Stomach smooth muscle (tissue), 2 donors: ENCODE data around the gene TMEM225B.
"Not testable (repeated sequence)": the region's sequence is repeated elsewhere in the genome, so short reads cannot be mapped to it uniquely, and the experiment has no call there.

ENCODE experiments used
- H3K27ac ChIP-seq: one replicate; pipeline ENCODE4 v1.7.0; 2013; ENCODE audit warnings: mild to moderate bottlenecking, low read length, inconsistent platforms
- H3K27me3 ChIP-seq, 2 donors: one replicate each; pipeline ENCODE4 v1.7.0; 2013; ENCODE audit warnings: low read length in 2 of 2; ENCODE audit not compliant: insufficient read depth in 2 of 2, control insufficient read depth in 1 of 2
- H3K36me3 ChIP-seq, 2 donors: one replicate each; pipeline ENCODE4 v1.7.0; 2013; ENCODE audit warnings: low read length in 2 of 2; ENCODE audit not compliant: control insufficient read depth in 2 of 2, insufficient read depth in 2 of 2
- H3K4me1 ChIP-seq: one replicate; pipeline ENCODE4 v1.7.0; 2013; ENCODE audit warnings: low read length; ENCODE audit not compliant: control insufficient read depth, insufficient read depth
- H3K4me3 ChIP-seq, 2 donors: one replicate each; pipeline ENCODE4 v1.7.0; 2013; ENCODE audit warnings: low read length in 2 of 2
- H3K9ac ChIP-seq, 2 donors: one replicate each; pipeline ENCODE4 v1.7.0; 2013; ENCODE audit warnings: low read length in 2 of 2, mild to moderate bottlenecking in 1 of 2
- H3K9me3 ChIP-seq, 2 donors: one replicate each; pipeline ENCODE4 v1.7.0; 2013; ENCODE audit warnings: low read length in 2 of 2; ENCODE audit not compliant: control insufficient read depth in 2 of 2
- donor health status: healthy.
- donor health status: Pancreatic carcinoma.

Gene TMEM225B

DNA sequence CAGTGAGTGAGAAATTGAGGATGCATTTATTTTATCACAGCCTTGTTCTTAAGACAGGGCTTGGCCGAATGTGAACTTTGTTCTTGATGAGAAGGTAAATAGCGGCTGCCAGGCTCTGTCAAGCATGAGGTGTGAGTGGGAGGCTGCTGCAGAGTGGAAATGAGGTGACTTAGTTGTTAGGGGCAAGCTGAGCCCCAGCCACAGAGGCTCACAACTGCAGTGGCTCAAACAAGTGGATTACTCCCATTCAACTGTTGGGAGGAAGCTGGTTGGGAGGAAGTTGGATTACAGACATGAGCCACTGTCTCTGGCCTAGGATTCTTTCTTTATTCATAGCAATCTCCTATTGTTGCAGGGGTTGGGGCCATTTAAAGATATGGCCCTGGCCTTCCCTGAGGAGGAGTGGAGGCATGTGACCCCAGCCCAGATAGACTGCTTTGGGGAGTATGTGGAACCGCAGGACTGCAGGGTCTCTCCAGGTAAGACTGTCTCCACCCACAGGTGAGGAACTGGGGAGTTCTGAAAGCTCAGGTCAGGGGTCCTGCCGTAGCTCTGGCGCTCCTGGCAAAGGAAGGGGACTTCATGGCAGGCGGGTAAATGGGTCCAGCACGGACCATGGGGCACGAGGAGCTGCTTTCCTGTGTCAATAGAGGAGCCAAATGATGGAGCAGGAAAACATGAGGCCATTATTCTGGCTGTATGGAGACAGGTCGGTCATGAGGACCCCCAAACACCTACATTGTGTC is 25.8 kb downstream of the TMEM225B start:
- H3K36me3 ChIP-seq: peaks cover 79 to 83% of the 10 kb centered on the region in 2 donors
- H3K27ac ChIP-seq: no peak overlapping the region
- H3K9ac ChIP-seq: no peak overlapping the region
- no peaks in the 10 kb centered on the region for H3K4me1 ChIP-seq
- no peak overlapping the region for H3K4me3 ChIP-seq
- no peaks in the 10 kb centered on the region for H3K9me3 ChIP-seq
- no peaks in the 10 kb centered on the region for H3K27me3 ChIP-seq

DNA sequence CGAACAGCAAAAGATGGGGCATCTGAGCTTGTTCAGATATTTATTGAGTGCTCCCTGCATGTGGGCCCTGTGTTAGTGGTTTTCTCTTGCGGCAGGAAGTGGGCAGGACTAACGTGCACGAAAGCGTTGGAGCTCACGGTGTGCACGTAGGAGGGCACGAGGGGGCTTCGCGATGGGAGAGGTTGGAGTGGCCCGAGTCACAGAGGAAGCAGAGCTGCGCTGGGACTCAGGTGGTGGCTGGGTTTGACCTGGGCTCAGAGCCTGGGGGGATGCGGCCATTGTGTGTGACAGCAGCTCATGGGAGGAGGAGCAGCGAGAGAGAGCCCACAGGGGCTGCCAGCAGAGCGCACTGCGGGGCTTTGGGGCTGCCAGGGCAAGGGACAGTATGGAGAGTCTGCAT is 26.4 kb downstream of the TMEM225B start:
- Histone ChIP-seq H3K27me3 (no peaks in the 10 kb centered on the region), H3K9me3 (no peaks in the 10 kb centered on the region), H3K27ac (no peak overlapping the region), H3K4me3 (no peak overlapping the region), H3K9ac (no peak overlapping the region), H3K4me1 (no peaks in the 10 kb centered on the region), H3K36me3 (peaks cover 75 to 86% of the 10 kb centered on the region in 2 donors)

DNA sequence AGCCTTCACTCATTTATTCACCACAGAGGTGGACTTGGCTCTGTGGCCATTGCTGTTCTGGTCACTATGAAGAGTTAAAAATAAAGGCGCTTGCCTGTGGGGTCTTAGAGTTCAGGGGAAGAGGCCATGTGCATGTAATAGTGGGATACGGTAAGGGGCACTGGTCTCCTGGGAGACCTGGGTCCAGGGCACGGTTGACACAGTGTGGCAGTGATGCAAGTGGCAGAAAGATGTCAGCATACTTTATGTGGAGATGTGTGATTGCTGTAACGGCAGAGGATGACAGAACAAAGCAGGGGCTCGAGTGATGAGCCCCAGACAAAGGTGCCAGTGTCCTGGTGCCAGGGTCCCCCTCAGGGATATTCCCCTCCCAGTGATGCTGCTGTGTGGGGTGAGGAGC is 27.3 kb downstream of the TMEM225B start:
- H3K27ac ChIP-seq: no peak overlapping the region
- H3K36me3 ChIP-seq: peaks cover 72 to 86% of the 10 kb centered on the region in 2 donors
- no peaks in the 10 kb centered on the region for H3K9me3 ChIP-seq
- H3K4me3 ChIP-seq: no peak overlapping the region
- no peak overlapping the region for H3K9ac ChIP-seq
- H3K27me3 ChIP-seq: no peaks in the 10 kb centered on the region
- H3K4me1 ChIP-seq: no peaks in the 10 kb centered on the region

DNA sequence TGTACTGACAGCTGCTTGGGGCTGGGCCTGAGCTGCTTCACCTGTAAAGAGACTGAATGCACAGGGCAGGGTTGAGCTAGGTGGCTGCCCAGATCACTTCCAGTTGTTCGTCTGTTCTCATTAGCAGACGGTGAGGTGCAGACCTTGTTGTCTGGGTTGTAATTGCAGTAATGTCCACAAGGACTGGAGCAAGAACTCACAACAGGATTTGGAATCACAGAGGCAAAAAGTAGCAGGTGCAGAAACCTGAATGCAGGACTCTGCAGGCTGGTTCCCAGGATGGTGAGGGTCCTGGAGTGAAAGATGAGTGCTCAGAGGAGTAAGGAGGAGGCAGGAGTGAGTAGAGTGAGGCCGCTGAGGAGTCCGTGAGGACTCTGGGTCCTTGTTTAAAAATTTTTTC is 27.9 kb downstream of the TMEM225B start:
- no peaks in the 10 kb centered on the region for H3K27me3 ChIP-seq
- H3K27ac ChIP-seq: no peak overlapping the region
- no peak overlapping the region for H3K4me3 ChIP-seq
- no peaks in the 10 kb centered on the region for H3K9me3 ChIP-seq
- H3K9ac ChIP-seq: peak overlapping the region in 1 of 2 donors; percentile 21
- no peaks in the 10 kb centered on the region for H3K4me1 ChIP-seq
- peaks cover 73 to 88% of the 10 kb centered on the region in 2 donors for H3K36me3 ChIP-seq

DNA sequence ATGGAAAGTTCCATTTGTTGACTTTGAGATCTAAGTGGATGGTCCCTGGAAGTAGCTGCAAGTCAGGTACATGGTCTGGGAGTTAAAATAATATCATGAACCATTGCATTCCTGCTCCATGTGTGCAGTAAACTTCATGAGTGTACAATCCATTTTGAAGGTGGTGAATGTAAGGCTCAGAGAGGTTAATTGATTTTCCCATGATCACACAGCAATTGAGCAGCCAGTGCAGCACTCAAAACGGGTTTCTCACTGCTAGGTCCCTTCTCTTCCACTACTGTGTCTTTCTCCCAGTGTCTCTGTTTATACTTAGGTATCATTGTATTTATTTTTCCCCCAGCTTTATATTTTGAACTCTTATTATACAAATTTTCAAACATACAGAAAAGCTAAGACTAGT is 28.6 kb downstream of the TMEM225B start:
- Histone ChIP-seq H3K9me3 (no peaks in the 10 kb centered on the region), H3K36me3 (peaks cover 67 to 88% of the 10 kb centered on the region in 2 donors), H3K27ac (no peak overlapping the region), H3K4me3 (no peak overlapping the region), H3K4me1 (no peaks in the 10 kb centered on the region), H3K9ac (no peak overlapping the region), H3K27me3 (no peaks in the 10 kb centered on the region)

DNA sequence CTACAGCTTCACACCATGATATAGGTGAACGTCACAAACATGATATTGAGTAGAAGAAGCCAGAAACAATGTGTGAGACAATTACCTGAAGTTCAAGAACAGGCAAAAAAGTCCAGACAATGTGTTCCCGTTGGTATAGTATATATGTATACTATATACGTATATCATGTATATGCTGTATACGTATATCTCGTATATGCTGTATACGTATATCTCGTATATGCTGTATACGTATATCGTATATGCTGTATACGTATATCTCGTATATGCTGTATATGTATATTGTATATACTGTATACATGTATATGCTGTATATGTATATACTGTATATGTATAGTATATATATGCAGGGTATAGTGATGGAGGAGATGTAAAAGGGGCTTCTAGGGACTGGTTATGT is 29.4 kb downstream of the TMEM225B start:
- no peak overlapping the region for H3K27ac ChIP-seq
- H3K27me3 ChIP-seq: no peaks in the 10 kb centered on the region
- H3K9ac ChIP-seq: no peak overlapping the region
- no peak overlapping the region for H3K4me3 ChIP-seq
- H3K4me1 ChIP-seq: no peaks in the 10 kb centered on the region
- H3K9me3 ChIP-seq: no peaks in the 10 kb centered on the region
- H3K36me3 ChIP-seq: peaks cover 61 to 89% of the 10 kb centered on the region in 2 donors

DNA sequence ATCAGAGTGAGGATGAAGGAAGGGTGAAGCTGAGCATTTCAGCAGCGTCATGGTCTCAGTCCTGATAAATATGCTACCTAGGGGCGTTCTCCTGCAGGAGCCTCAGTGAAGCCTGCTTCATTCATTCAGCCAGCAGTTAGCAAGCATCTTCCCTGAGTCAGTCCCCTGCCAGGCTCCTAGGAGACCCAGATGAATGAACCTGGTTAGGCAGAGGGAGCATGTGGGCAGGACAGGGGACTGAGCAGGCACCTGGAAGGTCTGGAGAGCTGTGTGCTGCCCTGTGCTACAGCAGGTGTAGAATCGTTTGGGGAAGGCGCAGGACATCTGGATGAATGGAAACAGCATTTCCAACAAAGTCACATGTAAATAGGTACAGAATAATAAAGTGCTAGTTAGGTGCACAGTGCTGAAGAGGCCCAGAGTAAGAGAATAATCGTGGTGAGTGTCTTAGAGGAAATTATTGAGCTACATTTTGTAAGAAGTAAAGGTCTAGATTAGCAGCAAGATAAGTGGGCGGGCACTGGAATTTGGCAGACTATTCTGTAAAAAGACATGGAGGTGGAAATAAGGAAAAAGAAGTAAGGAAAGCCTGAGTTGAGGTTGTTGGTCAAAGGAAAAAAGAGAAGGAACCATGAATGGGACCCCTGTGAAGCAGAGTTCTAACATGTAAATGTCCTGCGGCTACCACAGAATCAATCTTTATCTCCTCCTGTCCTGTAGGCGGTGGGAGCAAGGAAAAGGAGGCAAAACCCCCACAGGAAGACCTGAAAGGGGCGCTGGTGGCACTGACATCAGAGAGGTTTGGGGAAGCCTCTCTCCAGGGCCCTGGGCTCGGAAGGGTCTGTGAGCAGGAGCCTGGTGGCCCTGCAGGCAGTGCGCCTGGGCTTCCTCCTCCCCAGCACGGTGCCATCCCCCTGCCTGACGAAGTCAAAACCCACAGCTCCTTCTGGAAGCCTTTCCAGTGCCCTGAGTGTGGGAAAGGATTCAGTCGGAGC is 30.7 kb downstream of the TMEM225B start:
- H3K36me3 ChIP-seq: peaks cover 49 to 81% of the 10 kb centered on the region in 2 donors
- H3K27ac ChIP-seq: no peak overlapping the region
- H3K9ac ChIP-seq: no peak overlapping the region
- H3K4me3 ChIP-seq: no peak overlapping the region
- no peaks in the 10 kb centered on the region for H3K27me3 ChIP-seq
- H3K4me1 ChIP-seq: no peaks in the 10 kb centered on the region
- H3K9me3 ChIP-seq: no peaks in the 10 kb centered on the region

DNA sequence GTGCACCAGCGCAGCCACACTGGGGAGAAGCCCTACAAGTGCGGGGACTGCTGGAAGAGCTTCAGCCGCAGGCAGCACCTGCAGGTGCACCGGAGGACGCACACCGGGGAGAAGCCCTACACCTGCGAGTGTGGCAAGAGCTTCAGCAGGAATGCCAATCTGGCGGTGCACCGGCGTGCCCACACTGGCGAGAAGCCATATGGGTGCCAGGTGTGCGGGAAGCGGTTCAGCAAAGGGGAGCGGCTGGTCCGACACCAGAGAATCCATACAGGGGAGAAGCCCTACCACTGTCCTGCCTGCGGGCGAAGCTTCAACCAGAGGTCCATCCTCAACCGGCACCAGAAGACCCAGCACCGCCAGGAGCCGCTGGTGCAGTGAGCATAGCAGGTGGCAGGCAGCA is 31.6 kb downstream of the TMEM225B start:
- H3K9ac ChIP-seq: no peak overlapping the region

DNA sequence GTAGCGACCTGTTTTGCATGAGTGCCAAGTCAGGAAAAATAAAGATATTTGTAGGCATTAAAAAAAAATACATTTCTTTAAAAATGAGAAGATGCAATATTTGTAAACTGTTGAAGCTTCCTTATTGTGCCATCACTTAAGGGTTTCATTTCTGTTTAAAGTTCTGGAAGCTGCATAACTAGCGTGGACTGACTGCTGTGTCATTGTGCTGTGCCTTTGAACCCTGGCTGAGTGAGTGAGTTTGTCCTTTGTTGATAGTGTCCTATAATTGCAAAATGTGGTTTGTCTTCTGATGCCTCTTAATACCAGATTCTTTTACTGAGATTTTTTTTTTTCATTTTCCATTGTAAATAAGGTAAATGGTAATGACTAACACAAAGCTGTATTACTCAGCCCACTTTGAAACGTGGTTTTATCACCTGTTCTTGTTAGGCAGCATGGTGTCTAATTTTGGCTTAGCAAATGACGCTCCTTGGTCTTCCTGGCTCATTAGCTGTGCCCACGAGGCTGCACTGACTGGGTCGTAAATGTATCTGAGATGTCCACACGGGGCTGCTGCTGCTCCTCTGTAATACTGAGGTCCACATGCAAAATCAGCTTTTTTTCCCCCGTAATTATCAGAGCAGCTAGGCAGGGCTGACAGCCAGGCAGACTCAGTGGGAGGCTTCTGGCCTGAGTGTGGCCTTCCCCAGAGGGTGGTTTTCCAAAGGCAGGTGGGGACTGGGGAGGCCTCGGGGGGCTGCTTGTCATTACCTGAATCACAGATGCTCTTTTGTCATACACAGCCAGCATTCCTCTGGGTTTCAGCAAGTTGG is 33.4 kb downstream of the TMEM225B start:
- Histone ChIP-seq H3K27ac (no peak overlapping the region), H3K9ac (no peak overlapping the region), H3K4me1 (no peaks in the 10 kb centered on the region), H3K27me3 (no peaks in the 10 kb centered on the region), H3K4me3 (no peak overlapping the region), H3K36me3 (peaks cover 26 to 57% of the 10 kb centered on the region in 2 donors), H3K9me3 (no peaks in the 10 kb centered on the region)

More for the DNA sequence above, 31.6 kb downstream of the TMEM225B start:
- no peak overlapping the region for H3K4me3 ChIP-seq
- H3K27ac ChIP-seq: no peak overlapping the region
- no peaks in the 10 kb centered on the region for H3K27me3 ChIP-seq
- peaks cover 40 to 75% of the 10 kb centered on the region in 2 donors for H3K36me3 ChIP-seq
- H3K4me1 ChIP-seq: no peaks in the 10 kb centered on the region
- no peaks in the 10 kb centered on the region for H3K9me3 ChIP-seq

DNA sequence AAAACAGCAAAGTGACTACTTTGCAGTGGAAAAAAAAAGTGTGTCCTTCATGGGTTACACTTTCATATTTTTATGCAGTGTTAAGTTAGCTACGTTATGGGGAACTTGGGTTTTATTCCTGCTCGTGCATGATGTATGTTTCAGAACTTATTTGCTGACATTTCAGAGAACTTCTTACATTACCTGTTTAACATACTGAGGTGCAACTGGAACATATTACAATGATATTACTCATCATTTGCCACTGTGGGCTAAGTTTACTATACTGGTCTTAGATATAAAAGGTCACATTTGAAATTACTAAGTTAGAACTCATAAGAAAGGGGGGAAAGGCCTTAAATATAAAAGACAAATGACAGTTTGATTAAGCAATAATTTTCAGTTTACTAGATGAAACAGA is 39.3 kb downstream of the TMEM225B start:
- peaks cover 0 to 13% of the 10 kb centered on the region in 2 donors for H3K36me3 ChIP-seq
- not testable (repeated sequence) for H3K27me3 ChIP-seq, H3K4me3 ChIP-seq, H3K9me3 ChIP-seq, H3K27ac ChIP-seq, H3K9ac ChIP-seq, H3K4me1 ChIP-seq
